ENCODE data around the gene IFNA8. TPM values are rescaled to one million over a fixed set of nuclear protein-coding genes. Genes with fewer than 3 reads are reported as not detected.
"Not testable (repeated sequence)": the region's sequence is repeated elsewhere in the genome, so short reads cannot be mapped to it uniquely, and the experiment has no call there.

IFNA8 gene
- not detected in 2 replicates for total RNA-seq (2014; rRNA removed; shearing (Covaris generic); ENCODE audit: low replicate concordance)

DNA sequence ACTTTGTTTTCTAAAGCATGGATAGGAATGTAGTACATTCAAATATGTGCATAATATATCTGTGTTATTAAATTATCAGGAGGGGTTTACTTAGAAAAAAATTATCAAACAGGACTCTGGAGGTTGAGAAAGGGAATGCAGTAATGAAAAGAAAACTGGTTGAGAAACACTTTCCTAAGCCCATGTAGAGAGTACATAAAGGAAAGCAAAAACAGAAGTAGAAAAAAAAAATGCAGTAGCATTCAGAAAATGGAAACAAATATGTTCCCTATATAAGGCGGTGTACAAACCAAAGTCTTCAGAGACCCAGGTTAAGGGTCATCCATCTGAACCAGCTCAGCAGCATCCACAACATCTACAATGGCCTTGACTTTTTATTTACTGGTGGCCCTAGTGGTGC lies at the start of gene IFNA8:
IFNA8 (plus strand) TSS at position 301 of the 400 bp plus-strand sequence; CDS start at position 361, 60 bp downstream.
- no peaks in the 10 kb centered on the region for H3K9me3 ChIP-seq
- no peaks in the 10 kb centered on the region for H3K36me3 ChIP-seq
- H3K4me3 ChIP-seq: no peak within 1 kb of the TSS
- peaks cover 37% of the 10 kb centered on the region for H3K27me3 ChIP-seq
- DNase-seq: no peak

DNA sequence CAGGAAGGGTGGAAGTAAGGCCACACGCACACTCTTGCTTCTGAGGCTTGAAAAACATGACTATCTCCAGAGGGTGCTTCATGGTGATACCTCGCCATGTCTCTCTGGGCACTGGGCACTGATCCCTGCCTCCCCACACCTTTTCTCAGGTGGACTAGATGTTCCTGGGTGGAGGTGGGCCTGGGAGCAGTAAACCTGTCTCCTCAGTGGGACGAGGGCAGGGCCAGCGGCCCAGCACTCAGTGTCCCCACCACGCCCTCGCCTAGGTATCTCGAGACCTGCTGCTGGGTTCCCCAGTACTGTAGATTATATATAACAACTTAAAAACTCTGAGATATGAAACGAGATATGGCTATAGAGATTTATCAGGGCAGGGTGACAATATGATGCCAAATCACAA lies 46.6 kb upstream of the IFNA8 start:
- no peaks in the 10 kb centered on the region for H3K9me3 ChIP-seq
- no peak overlapping the region for H3K4me3 ChIP-seq
- H3K36me3 ChIP-seq: no peaks in the 10 kb centered on the region
- peaks cover 32% of the 10 kb centered on the region for H3K27me3 ChIP-seq
- DNase-seq: no peak

DNA sequence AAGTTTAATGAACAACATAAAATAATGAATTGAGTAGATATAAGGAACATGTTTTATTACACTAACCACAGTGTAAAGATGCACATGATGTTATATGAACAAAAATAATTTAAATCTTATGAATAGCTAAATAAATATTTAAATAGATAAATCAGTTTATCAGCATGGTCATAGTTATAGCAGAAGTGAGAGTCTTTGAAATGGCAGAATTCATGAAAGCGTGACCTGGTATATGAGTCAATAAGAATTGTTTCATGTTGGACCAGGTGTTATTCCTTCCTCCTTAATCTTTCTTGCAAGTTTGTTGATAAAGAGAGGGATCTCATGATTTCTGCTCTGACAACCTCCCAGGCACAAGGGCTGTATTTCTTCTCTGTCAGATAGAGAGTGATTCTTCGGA lies 41.7 kb upstream of the IFNA8 start:
- H3K9me3 ChIP-seq, DNase-seq: not testable (repeated sequence)

DNA sequence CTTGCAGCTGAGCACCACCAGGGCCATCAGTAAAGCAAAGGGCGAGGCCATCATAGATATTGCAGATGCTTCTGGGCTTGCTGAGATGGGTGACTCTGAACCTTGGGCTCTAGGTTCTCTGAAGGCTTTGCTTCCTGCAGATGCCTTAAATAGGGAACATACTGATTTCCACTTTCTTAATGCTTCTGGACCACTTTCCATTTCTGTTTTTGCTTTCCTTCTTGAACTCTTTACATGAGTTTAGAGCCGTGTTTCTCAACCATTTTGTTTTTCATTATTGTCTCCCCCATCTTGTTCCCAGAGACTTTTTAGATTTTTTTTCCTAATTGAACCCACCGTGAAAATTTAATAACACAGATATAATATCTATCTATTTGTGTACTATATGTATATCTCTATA lies 41.0 kb upstream of the IFNA8 start, which contains the start of gene IFNA13:
IFNA13 (minus strand) TSS at position 101 of the 400 bp plus-strand sequence; CDS start at position 54, 47 bp downstream.
- no peak for DNase-seq
- no peaks in the 10 kb centered on the region for H3K9me3 ChIP-seq
- H3K27me3 ChIP-seq: peaks cover 51% of the 10 kb centered on the region
- no peak within 1 kb of the TSS for H3K4me3 ChIP-seq
- H3K36me3 ChIP-seq: no peaks in the 10 kb centered on the region

More for the DNA sequence above, 41.7 kb upstream of the IFNA8 start:
- H3K36me3 ChIP-seq, H3K4me3 ChIP-seq: not testable (repeated sequence)
- peaks cover 51% of the 10 kb centered on the region for H3K27me3 ChIP-seq

DNA sequence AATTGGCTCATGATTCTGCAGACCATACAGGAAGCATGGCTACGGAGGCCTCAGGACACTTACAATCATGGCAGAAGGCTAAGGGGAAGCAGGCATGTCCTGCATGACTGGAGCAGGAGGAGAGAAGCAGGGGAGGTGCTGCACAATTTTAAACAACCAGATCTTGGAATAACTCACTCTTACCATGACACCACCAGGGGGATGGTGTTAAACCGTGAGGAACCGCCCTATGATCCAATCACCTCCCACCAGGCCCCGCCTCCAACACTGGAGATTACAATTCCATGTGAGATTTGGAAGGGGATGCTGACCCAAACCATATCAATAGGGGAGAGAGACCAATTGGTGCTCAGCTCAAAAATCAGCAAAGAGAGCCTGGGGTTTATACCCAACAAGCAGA lies 37.5 kb upstream of the IFNA8 start:
- not testable (repeated sequence) for H3K4me3 ChIP-seq, H3K36me3 ChIP-seq, DNase-seq
- Histone ChIP-seq H3K9me3 (peaks cover 12% of the 10 kb centered on the region), H3K27me3 (peaks cover 35% of the 10 kb centered on the region)

DNA sequence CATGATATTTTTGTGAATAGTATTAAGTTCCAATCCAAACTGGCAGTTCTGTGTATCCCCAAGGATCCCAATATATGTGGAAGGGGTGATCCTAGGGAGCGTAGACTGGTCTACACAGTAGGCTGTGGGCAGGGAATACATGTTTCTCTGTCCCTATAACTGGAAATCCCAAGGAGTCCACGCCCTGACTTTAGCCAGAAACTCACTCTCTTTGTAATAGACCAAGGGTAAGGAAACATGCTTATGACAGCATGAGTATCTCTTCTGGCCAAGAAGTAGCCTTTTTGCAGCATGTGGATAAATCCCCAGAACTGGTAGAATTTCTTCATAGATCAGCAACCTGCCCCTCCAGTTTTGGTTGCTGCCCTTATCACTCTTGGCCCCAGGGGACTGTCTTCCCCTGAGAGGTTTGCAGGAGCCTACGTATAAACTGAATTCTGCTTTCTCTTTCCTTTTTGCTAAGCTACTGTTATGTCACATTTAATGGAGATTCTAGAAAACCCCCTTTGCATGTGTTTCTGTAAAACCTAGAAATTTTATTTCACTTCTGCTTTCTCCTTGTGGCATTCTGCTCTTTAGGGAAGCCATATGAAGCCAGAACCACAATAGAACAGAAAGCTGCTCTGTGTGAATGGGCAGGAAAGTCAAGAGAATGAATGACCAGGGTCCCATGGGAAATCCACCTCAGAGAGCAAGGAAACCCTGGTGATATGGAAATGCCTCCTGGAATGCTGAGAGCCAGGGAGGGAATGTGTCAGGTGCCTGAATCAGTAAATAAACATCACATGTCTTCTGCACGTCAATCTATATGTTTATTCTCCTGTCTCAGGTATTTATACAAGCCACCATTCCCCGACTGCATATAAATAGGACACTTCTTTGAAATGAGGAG lies 27.2 kb upstream of the IFNA8 start:
- H3K27me3 ChIP-seq: peaks cover 74% of the 10 kb centered on the region
- no peaks in the 10 kb centered on the region for H3K9me3 ChIP-seq
- DNase-seq: no peak
- H3K36me3 ChIP-seq: no peaks in the 10 kb centered on the region
- H3K4me3 ChIP-seq: no peak overlapping the region

DNA sequence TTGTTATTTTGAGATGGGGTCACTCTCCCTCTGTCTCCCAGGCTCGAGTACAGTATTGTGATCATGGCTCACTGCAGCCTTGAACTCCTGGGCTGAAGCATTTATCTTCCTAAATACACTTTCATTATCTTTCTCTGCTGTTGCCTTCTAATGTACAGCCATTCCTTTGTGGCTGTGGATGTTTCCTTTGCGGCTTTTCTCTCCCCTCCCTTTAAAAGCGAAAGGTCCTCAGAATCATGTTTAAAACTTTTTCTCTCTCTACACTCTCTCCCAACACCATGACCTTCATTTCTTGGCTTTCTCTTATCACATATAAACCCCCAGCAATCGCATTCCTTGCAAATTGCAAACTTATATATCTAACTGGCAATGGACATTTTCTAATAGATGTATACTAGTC lies 25.3 kb upstream of the IFNA8 start:
- H3K36me3 ChIP-seq: no peaks in the 10 kb centered on the region
- no peak for DNase-seq
- 0 out of 2 replicates have a peak overlapping the region, but pooled peaks have one; percentile 0 for H3K4me3 ChIP-seq
- no peaks in the 10 kb centered on the region for H3K9me3 ChIP-seq
- H3K27me3 ChIP-seq: peaks cover 80% of the 10 kb centered on the region

DNA sequence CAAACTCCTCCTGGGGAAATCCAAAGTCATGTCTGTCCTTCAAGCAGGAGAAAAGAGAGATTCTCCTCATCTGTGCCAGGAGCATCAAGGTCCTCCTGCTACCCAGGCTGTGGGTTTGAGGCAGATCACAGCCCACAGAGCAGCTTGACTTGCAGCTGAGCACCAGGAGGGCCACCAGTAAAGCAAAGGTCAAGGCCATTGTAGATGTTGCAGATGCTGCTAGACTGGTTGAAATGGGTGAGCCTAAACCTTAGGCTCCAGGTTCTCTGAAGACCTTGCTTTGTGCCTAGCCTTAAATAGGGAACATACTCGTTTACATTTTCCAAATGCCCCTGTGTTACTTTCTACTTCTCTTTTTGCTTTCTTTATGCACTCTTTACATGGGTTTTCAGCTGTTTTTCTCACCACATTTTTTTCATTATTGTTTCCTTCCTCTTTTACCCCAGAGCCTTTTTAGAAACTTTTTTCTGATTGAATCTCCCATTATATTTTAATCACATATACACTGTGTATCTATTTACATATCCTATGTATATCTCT lies 23.7 kb upstream of the IFNA8 start, which contains the start of gene IFNA2:
IFNA2 (minus strand) TSS at position 268 of the 540 bp plus-strand sequence; CDS start at position 199, 69 bp downstream.
- peaks cover 80% of the 10 kb centered on the region for H3K27me3 ChIP-seq

DNA sequence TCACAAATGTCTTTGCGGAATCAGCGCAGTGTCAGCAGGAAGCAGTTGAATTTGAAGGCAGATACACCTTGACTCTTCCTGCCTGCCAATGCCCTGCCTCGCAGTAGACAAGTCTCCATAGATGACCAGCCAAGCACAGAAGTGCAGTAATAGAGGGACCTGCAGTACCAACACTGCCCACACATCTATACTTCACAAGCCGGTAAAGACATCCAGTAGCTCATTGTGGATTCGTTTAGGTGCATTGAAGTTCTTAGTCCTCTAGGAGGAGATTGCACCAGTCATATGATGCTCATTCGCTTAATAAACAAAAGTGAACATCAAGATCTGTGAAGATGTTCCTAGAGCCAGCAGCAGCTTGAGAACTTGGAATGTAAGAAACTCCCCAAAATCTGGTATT lies 16.6 kb upstream of the IFNA8 start:
- peak; percentile 68 for DNase-seq
- peaks cover 88% of the 10 kb centered on the region for H3K27me3 ChIP-seq
- no peak overlapping the region for H3K4me3 ChIP-seq
- H3K9me3 ChIP-seq: no peaks in the 10 kb centered on the region
- no peaks in the 10 kb centered on the region for H3K36me3 ChIP-seq

More for the DNA sequence above, 23.7 kb upstream of the IFNA8 start, which contains the start of gene IFNA2:
- no peaks in the 10 kb centered on the region for H3K36me3 ChIP-seq
- no peak within 1 kb of the TSS for H3K4me3 ChIP-seq
- DNase-seq: no peak
- no peaks in the 10 kb centered on the region for H3K9me3 ChIP-seq

DNA sequence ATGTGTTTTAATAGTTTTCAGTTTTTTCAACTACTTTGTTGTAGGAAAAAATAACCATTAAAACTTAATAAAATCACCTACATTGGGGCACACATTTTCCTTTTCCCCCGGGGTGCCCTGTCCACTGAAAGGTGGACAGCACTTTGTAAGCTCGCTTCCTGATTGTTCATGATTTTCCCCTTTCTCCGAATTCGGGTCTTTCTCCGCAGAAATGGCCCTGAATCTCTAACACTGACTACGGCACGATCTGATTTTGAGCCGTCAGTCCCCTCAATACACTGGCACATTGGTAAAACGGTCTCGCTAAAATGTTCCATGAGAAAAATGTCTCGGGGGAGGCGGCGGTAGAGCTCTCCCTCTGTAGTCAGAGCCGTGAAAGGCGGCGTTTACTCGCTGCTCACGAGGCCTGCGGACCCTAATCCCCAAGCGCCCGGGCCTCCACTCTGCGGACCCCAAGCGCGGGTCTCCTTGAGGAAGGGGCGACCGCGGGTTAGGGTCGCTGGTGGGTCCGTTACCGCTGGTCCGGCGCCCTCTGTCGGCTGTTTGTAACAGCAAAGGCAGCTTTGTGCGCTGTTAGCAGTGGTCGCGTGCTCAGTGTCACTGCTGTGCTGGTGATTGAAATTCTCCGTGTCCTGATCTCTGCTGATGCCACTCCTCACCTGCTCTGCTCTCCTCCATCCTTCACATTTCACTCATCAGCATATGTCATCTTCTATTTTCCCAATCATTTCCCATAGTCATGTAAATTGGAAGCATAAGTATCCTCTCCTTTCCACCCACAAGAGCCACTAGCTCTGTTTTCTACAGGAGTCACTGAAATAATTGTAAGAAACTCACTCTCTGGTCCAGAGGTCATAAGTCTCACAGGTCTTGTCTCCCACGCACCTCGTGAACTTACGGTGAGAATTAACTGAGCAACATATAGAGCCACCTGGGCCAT lies 12.9 kb upstream of the IFNA8 start:
- H3K27me3 ChIP-seq: peaks cover 68% of the 10 kb centered on the region

DNA sequence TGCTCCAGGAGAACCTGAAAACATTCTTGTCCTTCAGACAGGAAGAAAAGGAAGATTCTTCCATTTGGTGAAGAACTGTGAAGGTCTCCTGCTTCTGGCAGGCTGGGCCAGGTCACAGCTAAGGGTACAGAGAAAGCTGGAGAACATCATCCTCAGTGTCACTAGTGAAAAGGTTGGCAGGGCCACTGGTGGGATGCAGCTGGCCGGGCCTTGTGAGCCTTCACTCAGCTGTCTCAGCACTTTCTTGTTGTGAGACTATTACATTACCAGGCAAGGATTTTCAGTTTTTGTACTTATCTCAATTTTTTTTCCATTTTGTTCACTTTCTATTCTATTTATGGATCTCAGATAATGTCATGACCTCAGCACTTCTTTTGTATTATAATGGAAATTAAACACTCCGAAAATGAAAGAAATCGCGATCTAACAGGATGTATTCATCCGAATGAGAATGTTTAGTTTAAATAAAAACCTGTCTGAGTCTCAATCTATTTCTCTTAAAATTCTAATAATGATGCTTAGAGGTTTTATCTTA lies 9.9 kb upstream of the IFNA8 start:
- no peaks in the 10 kb centered on the region for H3K36me3 ChIP-seq
- no peaks in the 10 kb centered on the region for H3K9me3 ChIP-seq
- no peak for DNase-seq
- no peak overlapping the region for H3K4me3 ChIP-seq
- peaks cover 62% of the 10 kb centered on the region for H3K27me3 ChIP-seq

More for the DNA sequence above, 12.9 kb upstream of the IFNA8 start:
- DNase-seq: peak; percentile 85
- Histone ChIP-seq H3K36me3 (no peaks in the 10 kb centered on the region), H3K9me3 (no peaks in the 10 kb centered on the region), H3K4me3 (peak overlapping the region; percentile 57)

DNA sequence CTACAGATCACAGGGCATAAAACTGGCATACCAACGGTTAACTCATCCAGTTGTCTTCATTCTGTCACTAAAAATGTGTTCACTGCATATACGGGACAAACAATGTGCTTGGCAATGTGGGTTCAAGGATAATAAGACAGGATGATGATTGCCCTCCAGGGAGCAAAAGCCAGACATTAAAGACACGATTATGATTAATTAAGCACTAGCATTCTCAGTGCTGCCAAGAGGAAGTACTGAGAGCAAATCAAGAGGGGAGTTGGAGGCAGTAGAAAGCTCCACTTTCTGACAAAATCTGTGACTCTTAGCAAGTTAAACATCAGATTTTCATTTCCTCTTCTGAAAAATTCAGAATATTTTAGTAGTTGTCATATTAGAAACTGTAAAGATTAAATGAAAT lies 9.0 kb upstream of the IFNA8 start:
- peaks cover 63% of the 10 kb centered on the region for H3K27me3 ChIP-seq
- H3K36me3 ChIP-seq: no peaks in the 10 kb centered on the region
- no peaks in the 10 kb centered on the region for H3K9me3 ChIP-seq
- H3K4me3 ChIP-seq: no peak overlapping the region
- DNase-seq: no peak

DNA sequence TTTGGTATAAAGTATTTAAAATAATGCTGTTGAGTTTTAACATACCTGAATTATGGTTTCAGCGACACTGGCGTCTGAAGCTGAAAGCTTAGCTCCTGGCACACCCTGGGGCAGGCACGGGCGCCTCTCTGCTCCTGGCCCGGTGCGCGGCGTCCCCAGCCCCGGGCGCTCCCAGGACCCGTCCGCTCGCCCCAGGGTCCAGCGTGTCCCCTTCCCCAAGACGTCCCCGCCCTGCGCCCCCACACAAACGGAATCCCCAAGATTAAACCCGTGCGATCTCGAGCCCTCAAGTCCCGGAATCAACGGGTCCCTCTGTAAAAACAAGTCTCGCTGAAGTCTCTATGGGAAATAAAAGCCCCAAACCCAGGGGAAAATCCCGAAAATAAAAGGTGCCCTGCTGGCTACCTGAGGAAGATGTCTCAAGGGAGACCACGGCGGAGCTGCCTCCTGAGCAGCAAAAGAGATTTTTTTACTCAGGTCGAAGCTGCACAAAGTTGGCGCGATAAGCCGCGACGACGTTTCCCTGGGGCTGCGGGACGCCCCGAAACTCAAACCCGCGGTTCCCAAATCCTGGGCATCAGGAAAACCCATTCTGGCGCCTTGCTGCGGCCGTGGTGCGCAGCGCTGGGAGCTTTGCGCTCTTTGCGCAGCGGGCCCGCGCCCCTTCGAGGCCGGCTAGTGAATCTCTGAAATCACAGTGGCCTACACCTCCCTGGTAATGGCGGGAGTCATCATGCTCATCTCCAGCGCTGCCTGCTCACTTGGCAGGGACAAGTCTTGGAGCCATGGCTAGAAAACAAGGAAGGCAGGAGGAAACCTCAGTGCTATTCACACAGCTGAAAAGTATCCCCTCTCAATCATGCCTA lies 6.3 kb upstream of the IFNA8 start:
- H3K36me3 ChIP-seq: no peaks in the 10 kb centered on the region
- no peaks in the 10 kb centered on the region for H3K9me3 ChIP-seq
- H3K27me3 ChIP-seq: peaks cover 47% of the 10 kb centered on the region
- DNase-seq: peak; percentile 73
- H3K4me3 ChIP-seq: peak overlapping the region; percentile 32

DNA sequence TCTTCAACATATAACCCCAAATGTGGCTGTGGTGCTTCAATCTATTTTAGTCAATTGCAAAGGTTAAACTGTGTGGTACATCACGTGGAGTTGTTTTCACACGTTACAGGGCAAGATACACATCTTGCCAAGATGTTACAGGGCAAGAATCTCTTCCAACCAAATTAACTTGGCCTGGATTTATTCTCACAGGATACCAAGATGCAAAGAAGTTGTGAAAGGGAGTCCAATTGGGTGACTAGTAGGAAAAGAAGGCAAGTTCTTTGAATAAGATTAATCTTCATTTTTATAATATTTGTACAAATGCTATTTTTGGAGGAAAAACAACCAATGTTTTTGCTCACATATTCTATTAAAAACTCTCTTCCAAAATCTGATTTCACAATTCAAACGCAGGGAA lies 4.8 kb upstream of the IFNA8 start:
- DNase-seq: no peak

DNA sequence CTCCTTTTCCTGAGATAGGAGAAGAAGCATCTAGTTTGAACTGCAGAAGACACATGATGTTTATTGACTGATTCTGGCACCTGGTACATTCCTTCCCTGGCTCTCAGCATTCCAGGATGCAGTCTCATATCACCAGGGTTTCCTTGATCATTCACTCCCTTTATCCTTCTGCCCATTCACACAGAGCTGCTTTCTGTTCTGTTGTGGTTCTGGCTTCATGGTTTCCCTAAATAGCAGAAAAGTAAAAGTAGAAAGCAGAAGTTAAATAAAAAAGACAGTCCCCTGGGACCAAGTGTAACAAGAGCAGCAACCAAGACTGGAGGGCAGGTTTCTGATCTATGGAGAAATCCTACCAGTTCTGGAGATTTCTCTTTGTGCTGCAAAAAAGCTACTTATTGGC lies 3.2 kb downstream of the IFNA8 start:
- DNase-seq: no peak
- Histone ChIP-seq H3K4me3 (no peak overlapping the region), H3K9me3 (no peaks in the 10 kb centered on the region)

More for the DNA sequence above, 4.8 kb upstream of the IFNA8 start:
- H3K36me3 ChIP-seq: no peaks in the 10 kb centered on the region
- no peaks in the 10 kb centered on the region for H3K9me3 ChIP-seq
- H3K4me3 ChIP-seq: no peak overlapping the region
- peaks cover 39% of the 10 kb centered on the region for H3K27me3 ChIP-seq

More for the DNA sequence above, 3.2 kb downstream of the IFNA8 start:
- Histone ChIP-seq H3K36me3 (no peaks in the 10 kb centered on the region), H3K27me3 (peaks cover 25% of the 10 kb centered on the region)
